ENCODE data around the gene PARN. TPM values are rescaled to one million over a fixed set of nuclear protein-coding genes. Genes with fewer than 3 reads are reported as not detected.

The PARN gene
- total RNA-seq, 2 experiments from 2014 or later, result 27.4 to 28.2 TPM

DNA sequence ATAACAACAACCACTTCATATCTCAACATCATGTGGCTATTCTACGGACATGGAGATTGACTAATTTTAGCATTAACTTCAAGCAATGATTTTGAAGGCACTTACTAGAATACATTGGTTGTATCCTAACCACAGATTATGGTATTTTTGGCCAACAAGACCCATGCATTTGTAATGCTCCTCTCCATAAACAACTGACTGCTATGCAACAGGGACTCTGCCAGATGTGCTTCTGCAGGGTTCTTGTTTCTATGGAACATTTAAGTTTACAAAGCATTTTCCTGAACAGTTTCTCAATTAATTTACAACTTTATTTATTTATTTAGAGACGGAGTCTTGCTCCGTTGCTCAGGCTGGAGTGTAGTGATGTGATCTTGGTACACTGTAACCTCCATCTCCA lies 178.0 kb downstream of the PARN start:
- no peaks in the 10 kb centered on the region for H3K4me1 ChIP-seq (ENCODE audit: insufficient read depth, low read length)
- POLR2A ChIA-PET, result interaction anchor here (0.7 kb wide), 1 partner anchor 9 kb away, joined by 3 read pairs; no protein-coding TSS in a partner anchor
- TF ChIP-seq, protein P1, sequence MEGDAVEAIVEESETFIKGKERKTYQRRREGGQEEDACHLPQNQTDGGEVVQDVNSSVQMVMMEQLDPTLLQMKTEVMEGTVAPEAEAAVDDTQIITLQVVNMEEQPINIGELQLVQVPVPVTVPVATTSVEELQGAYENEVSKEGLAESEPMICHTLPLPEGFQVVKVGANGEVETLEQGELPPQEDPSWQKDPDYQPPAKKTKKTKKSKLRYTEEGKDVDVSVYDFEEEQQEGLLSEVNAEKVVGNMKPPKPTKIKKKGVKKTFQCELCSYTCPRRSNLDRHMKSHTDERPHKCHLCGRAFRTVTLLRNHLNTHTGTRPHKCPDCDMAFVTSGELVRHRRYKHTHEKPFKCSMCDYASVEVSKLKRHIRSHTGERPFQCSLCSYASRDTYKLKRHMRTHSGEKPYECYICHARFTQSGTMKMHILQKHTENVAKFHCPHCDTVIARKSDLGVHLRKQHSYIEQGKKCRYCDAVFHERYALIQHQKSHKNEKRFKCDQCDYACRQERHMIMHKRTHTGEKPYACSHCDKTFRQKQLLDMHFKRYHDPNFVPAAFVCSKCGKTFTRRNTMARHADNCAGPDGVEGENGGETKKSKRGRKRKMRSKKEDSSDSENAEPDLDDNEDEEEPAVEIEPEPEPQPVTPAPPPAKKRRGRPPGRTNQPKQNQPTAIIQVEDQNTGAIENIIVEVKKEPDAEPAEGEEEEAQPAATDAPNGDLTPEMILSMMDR (IDR thresholded peaks at IDR 0.05), result no peak
- no peaks in the 10 kb centered on the region for H3K27me3 ChIP-seq (ENCODE audit: control insufficient read depth in 1 of 2, insufficient read depth in 2 of 2, low read length in 2 of 2)
- no peak for ATAC-seq (ENCODE audit: poor library complexity)
- DNase-seq, result no peak
- H3K27ac Mint-ChIP-seq, result no peak overlapping the region
- H3K36me3 Mint-ChIP-seq (ENCODE audit: low read depth), result peaks cover 4% of the 10 kb centered on the region
- H3K9me3 Mint-ChIP-seq, result no peaks in the 10 kb centered on the region
- H3K27ac ChIP-seq (ENCODE audit: low read depth in 1 of 2, low read length in 2 of 2), result no peak overlapping the region
- H3K9me3 ChIP-seq (ENCODE audit: control insufficient read depth in 1 of 2, insufficient read depth in 1 of 2, low read length in 2 of 2), result no peaks in the 10 kb centered on the region
- no peak overlapping the region for H3K4me3 Mint-ChIP-seq
- CTCF ChIA-PET, result no interaction called here
- H3K36me3 ChIP-seq (ENCODE audit: insufficient read depth, low read length), result no peaks in the 10 kb centered on the region
- no peaks in the 10 kb centered on the region for H3K27me3 Mint-ChIP-seq
- intact Hi-C loops (cut with DNase I, micrococcal nuclease), result no loop called here
- no peaks in the 10 kb centered on the region for H3K4me1 Mint-ChIP-seq (ENCODE audit: low read depth)
- H3K4me3 ChIP-seq (ENCODE audit: low read length), result no peak overlapping the region

DNA sequence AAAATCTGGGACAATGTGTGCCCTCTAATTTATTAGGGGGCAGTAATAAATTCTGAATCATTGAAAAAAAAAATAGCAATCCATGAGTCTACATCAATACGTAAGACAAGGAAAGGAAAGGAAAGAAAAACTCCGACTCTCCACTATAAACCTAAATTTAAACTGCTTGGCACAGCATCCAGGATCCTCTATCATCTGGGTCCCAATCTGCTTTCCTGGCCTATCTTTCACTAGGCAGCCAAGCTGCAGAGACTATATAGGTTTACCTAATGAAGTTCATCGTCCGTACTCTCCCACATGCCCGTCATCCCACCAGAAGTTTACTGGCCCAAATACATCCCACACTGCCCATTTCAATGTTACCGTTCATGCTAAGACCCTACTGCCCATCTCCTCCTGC lies 179.2 kb downstream of the PARN start:
- Histone ChIP-seq H3K27ac (ENCODE audit: low read depth in 1 of 2, low read length in 2 of 2) (no peak overlapping the region), H3K4me1 (ENCODE audit: insufficient read depth, low read length) (no peaks in the 10 kb centered on the region), H3K4me3 (ENCODE audit: low read length) (no peak overlapping the region), H3K9me3 (ENCODE audit: control insufficient read depth in 1 of 2, insufficient read depth in 1 of 2, low read length in 2 of 2) (no peaks in the 10 kb centered on the region), H3K27me3 (ENCODE audit: control insufficient read depth in 1 of 2, insufficient read depth in 2 of 2, low read length in 2 of 2) (no peaks in the 10 kb centered on the region), H3K36me3 (ENCODE audit: insufficient read depth, low read length) (peaks cover 9% of the 10 kb centered on the region)
- POLR2A ChIA-PET, result no interaction called here
- no peak for ATAC-seq (ENCODE audit: poor library complexity)
- H3K27me3 Mint-ChIP-seq, result no peaks in the 10 kb centered on the region
- no peak overlapping the region for H3K27ac Mint-ChIP-seq
- H3K36me3 Mint-ChIP-seq (ENCODE audit: low read depth), result peaks cover 16% of the 10 kb centered on the region
- H3K4me1 Mint-ChIP-seq (ENCODE audit: low read depth), result no peaks in the 10 kb centered on the region
- DNase-seq, result no peak
- CTCF ChIA-PET, result no interaction called here
- TF ChIP-seq, protein P1 (IDR thresholded peaks at IDR 0.05), result no peak
- no peak overlapping the region for H3K4me3 Mint-ChIP-seq
- intact Hi-C loops (cut with DNase I, micrococcal nuclease), result no loop called here
- H3K9me3 Mint-ChIP-seq, result no peaks in the 10 kb centered on the region

DNA sequence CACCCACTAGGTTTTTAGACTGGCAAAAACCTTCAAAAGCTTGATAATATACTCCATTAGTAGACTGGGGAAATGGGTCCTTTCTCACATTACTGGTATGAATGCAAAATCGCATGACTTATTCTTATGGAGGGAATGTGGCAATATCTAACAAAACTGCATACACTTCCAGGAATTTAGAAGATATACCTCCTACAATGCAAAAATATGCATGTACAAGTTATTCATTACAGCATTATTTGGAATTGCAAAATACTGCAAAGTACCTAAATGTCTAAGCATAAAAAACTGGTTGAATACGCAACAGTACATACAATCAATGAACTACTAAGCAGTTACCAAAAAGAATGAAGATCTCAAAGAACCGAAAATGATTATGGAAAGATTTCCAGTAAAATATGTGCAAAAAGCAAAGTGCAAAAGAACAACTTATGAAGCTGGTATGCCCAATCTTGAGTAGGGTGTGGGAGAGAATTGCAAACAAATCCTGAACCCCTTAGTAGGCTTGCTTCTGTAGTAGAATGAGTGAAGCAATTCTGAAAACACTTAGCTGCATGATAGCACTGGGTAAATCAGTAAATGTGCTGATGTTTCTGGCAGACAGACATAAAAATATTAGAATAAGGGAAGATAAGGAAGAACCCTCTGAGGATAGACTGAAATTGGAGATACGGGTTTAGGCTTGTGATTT lies 180.1 kb downstream of the PARN start:
- no peaks in the 10 kb centered on the region for H3K9me3 ChIP-seq (ENCODE audit: control insufficient read depth in 1 of 2, insufficient read depth in 1 of 2, low read length in 2 of 2)
- no peak overlapping the region for H3K4me3 Mint-ChIP-seq
- H3K27ac ChIP-seq (ENCODE audit: low read depth in 1 of 2, low read length in 2 of 2), result no peak overlapping the region
- ChIA-PET POLR2A (no interaction called here), CTCF (no interaction called here)
- intact Hi-C loops (cut with DNase I, micrococcal nuclease), result no loop called here
- no peaks in the 10 kb centered on the region for H3K27me3 Mint-ChIP-seq
- TF ChIP-seq, protein P1 (IDR thresholded peaks at IDR 0.05), result no peak
- no peaks in the 10 kb centered on the region for H3K4me1 Mint-ChIP-seq (ENCODE audit: low read depth)
- H3K27ac Mint-ChIP-seq, result no peak overlapping the region
- no peaks in the 10 kb centered on the region for H3K27me3 ChIP-seq (ENCODE audit: control insufficient read depth in 1 of 2, insufficient read depth in 2 of 2, low read length in 2 of 2)
- no peak overlapping the region for H3K4me3 ChIP-seq (ENCODE audit: low read length)
- H3K4me1 ChIP-seq (ENCODE audit: insufficient read depth, low read length), result no peaks in the 10 kb centered on the region
- no peak for ATAC-seq (ENCODE audit: poor library complexity)
- H3K36me3 Mint-ChIP-seq (ENCODE audit: low read depth), result peaks cover 25% of the 10 kb centered on the region
- H3K9me3 Mint-ChIP-seq, result no peaks in the 10 kb centered on the region
- no peak for DNase-seq
- H3K36me3 ChIP-seq (ENCODE audit: insufficient read depth, low read length), result peaks cover 11% of the 10 kb centered on the region

All from CD4-positive, alpha-beta T cell (primary cell).